Osteoblast (primary cell): Measurements from ENCODE around the gene HLA-DMB. TPM values are rescaled to one million over a fixed set of nuclear protein-coding genes. Genes with fewer than 3 reads are reported as not detected.
A peak's percentile ranks its signal among the peaks of the same experiment; 100 is the strongest.

Experiments used
- DNase-seq: peaks from one replicate; pipeline ENCODE4 v3.0.0; 2011; ENCODE audit warnings: low spot score, mixed read lengths; ENCODE audit not compliant: insufficient read length; ENCODE audit errors: missing footprints
- H2AFZ ChIP-seq: 2 replicates; pipeline ENCODE4 v1.6.0; 2011; ENCODE audit warnings: mild to moderate bottlenecking, low read length
- H3K27ac ChIP-seq: 2 replicates; pipeline ENCODE4 v1.5.1; 2011; ENCODE audit warnings: mild to moderate bottlenecking, low read depth, low read length, moderate library complexity
- H3K27me3 ChIP-seq: 2 replicates; pipeline ENCODE4 v1.6.0; 2012; ENCODE audit warnings: mild to moderate bottlenecking, control low read depth, inconsistent platforms, low read length, moderate library complexity; ENCODE audit not compliant: insufficient read depth
- H3K36me3 ChIP-seq: 2 replicates; pipeline ENCODE4 v1.5.1; 2011; ENCODE audit warnings: mild to moderate bottlenecking, low read length, control low read depth, moderate library complexity; ENCODE audit not compliant: insufficient read depth
- H3K4me1 ChIP-seq: 2 replicates; pipeline ENCODE4 v1.5.1; 2011; ENCODE audit warnings: mild to moderate bottlenecking, low read length, control low read depth, moderate library complexity; ENCODE audit not compliant: insufficient read depth
- H3K4me2 ChIP-seq: 2 replicates; pipeline ENCODE4 v1.6.0; 2011; ENCODE audit warnings: mild to moderate bottlenecking, low read length; ENCODE audit not compliant: insufficient read depth
- H3K4me3 ChIP-seq: fragments of 200-600 bp; sonication (generic); 3 replicates; pipeline ENCODE4 v1.5.1; 2012; ENCODE audit warnings: mild to moderate bottlenecking, low read length, inconsistent platforms; ENCODE audit not compliant: insufficient read depth
- H3K79me2 ChIP-seq: 2 replicates; pipeline ENCODE4 v1.6.0; 2012; ENCODE audit warnings: mild to moderate bottlenecking, low read length, control low read depth, inconsistent platforms; ENCODE audit not compliant: insufficient read depth
- H3K9me3 ChIP-seq: 2 replicates; pipeline ENCODE4 v1.5.1; 2011; ENCODE audit warnings: low read depth, low read length, control low read depth
- H4K20me1 ChIP-seq: 2 replicates; pipeline ENCODE4 v1.6.0; 2012; ENCODE audit warnings: mild to moderate bottlenecking, low read length, control low read depth; ENCODE audit not compliant: insufficient read depth
- CTCF ChIP-seq: IDR thresholded peaks from 2 replicates; pipeline ENCODE4 v1.5.1; 2011; ENCODE audit warnings: mild to moderate bottlenecking, low read depth, low read length, moderate library complexity; ENCODE audit errors: extremely low read depth
- total RNA-seq: library from RNA; depleted of rRNA; stranded (reverse); fragments of >200 nt; gene quantifications from 2 replicates; pipeline ENCODE4 v1.2.3, GENCODE V29; 2012

Gene HLA-DMB
- total RNA-seq, 1 donor, result 2.2 TPM

GRCh38 chr6:32903952-32904351 lies 36.9 kb downstream of the HLA-DMB start:
- H3K27ac ChIP-seq, result no peak overlapping the region
- H3K4me3 ChIP-seq, result no peak overlapping the region
- no peak overlapping the region for H2AFZ ChIP-seq
- H3K4me2 ChIP-seq, result no peak overlapping the region
- H4K20me1 ChIP-seq, result no peaks in the 10 kb centered on the region
- no peaks in the 10 kb centered on the region for H3K9me3 ChIP-seq
- peaks cover 7% of the 10 kb centered on the region for H3K4me1 ChIP-seq
- no peak for DNase-seq
- TF ChIP-seq CTCF, result no peak
- H3K36me3 ChIP-seq, result no peaks in the 10 kb centered on the region
- no peaks in the 10 kb centered on the region for H3K27me3 ChIP-seq
- no peaks in the 10 kb centered on the region for H3K79me2 ChIP-seq

GRCh38 chr6:32895006-32895345 lies 45.9 kb downstream of the HLA-DMB start:
- H3K9me3 ChIP-seq, result no peaks in the 10 kb centered on the region
- H3K4me2 ChIP-seq, result peak overlapping the region; percentile 94
- H3K27ac ChIP-seq, result peak overlapping the region; percentile 52
- DNase-seq, result no peak
- H4K20me1 ChIP-seq, result no peaks in the 10 kb centered on the region
- peaks cover 34% of the 10 kb centered on the region for H3K79me2 ChIP-seq
- H3K4me3 ChIP-seq, result peak overlapping the region; percentile 88
- H2AFZ ChIP-seq, result peak overlapping the region; percentile 98
- H3K4me1 ChIP-seq, result peaks cover 10% of the 10 kb centered on the region
- TF ChIP-seq CTCF, result no peak
- no peaks in the 10 kb centered on the region for H3K36me3 ChIP-seq
- H3K27me3 ChIP-seq, result no peaks in the 10 kb centered on the region

- peaks cover 34% of the 10 kb centered on the region for H3K79me2 ChIP-seq
- no peak for TF ChIP-seq CTCF
- H3K27ac ChIP-seq, result peak overlapping the region; percentile 52
Observed at GRCh38 chr6:32894085-32895005, 46.5 kb downstream of the HLA-DMB start.

GRCh38 chr6:32890831-32891230 lies 50.0 kb downstream of the HLA-DMB start:
- H3K36me3 ChIP-seq, result no peaks in the 10 kb centered on the region

More at GRCh38 chr6:32894085-32895005, 46.5 kb downstream of the HLA-DMB start:
- Histone ChIP-seq H3K4me3 (peak overlapping the region; percentile 88), H2AFZ (peak overlapping the region; percentile 98), H3K4me2 (peak overlapping the region; percentile 94), H3K9me3 (no peaks in the 10 kb centered on the region), H4K20me1 (no peaks in the 10 kb centered on the region), H3K27me3 (no peaks in the 10 kb centered on the region), H3K4me1 (peaks cover 10% of the 10 kb centered on the region), H3K36me3 (no peaks in the 10 kb centered on the region)
- peak; percentile 97 for DNase-seq

More at GRCh38 chr6:32890831-32891230, 50.0 kb downstream of the HLA-DMB start:
- DNase-seq, result no peak
- Histone ChIP-seq H3K79me2 (peaks cover 9% of the 10 kb centered on the region), H4K20me1 (no peaks in the 10 kb centered on the region), H3K4me3 (no peak overlapping the region), H3K27ac (no peak overlapping the region), H3K27me3 (no peaks in the 10 kb centered on the region), H3K4me2 (no peak overlapping the region), H3K4me1 (peaks cover 23% of the 10 kb centered on the region), H2AFZ (no peak overlapping the region), H3K9me3 (no peaks in the 10 kb centered on the region)
- no peak for TF ChIP-seq CTCF
